ENCODE measurements around the gene ENKD1.
A peak's percentile ranks its signal among the peaks of the same experiment; 100 is the strongest.

ENKD1 gene

DNA sequence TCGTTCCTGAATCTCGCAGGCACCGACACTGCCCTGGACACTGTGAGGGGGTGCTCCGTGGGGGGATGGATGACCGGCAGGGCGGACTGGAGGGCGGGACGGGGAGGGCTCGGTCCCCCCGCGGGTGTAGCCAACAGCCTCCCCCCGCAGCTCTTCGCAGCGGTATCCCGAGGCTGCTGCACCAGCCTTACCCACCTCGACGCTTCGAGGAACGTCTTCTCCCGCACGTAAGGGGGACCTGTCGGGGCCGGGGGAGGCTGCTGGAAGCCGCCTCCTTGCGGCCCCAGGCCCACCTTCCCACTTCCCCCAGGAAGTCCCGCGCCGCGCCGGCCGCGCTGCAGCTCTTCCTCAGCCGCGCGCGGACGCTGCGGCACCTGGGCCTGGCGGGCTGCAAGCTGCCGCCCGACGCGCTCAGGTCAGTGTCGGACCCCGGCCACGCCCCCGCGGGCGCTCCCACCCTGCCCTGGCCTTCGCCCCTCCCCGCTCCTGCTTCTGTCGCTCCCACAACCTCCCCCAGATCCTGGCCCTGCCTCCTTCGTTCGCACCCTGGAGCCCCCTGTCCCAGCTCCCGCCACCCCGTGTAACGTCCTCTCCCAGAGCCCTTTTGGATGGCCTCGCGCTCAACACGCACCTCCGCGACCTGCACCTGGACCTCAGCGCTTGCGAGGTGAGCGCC lies 18.3 kb downstream of the ENKD1 start:
- no peaks in the 10 kb centered on the region for H3K9me3 ChIP-seq (ENCODE audit: control insufficient read depth, low read length)
- no peaks in the 10 kb centered on the region for H3K4me1 ChIP-seq (ENCODE audit: control insufficient read depth, insufficient read depth, low read length, poor library complexity, severe bottlenecking)
- no peak overlapping the region for H3K27ac ChIP-seq (ENCODE audit: low read depth, low read length, severe bottlenecking)
- H3K36me3 ChIP-seq (ENCODE audit: control insufficient read depth, insufficient read depth, low read length) = no peaks in the 10 kb centered on the region
- 85 to 90% methylated on average over 42 to 61 of the region's 65 CpGs for WGBS, 2 experiments (ENCODE audit: insufficient coverage in 2 of 2)
- no peak overlapping the region for H3K4me3 ChIP-seq (ENCODE audit: extremely low read depth, insufficient read depth, low read length, poor library complexity, severe bottlenecking)

DNA sequence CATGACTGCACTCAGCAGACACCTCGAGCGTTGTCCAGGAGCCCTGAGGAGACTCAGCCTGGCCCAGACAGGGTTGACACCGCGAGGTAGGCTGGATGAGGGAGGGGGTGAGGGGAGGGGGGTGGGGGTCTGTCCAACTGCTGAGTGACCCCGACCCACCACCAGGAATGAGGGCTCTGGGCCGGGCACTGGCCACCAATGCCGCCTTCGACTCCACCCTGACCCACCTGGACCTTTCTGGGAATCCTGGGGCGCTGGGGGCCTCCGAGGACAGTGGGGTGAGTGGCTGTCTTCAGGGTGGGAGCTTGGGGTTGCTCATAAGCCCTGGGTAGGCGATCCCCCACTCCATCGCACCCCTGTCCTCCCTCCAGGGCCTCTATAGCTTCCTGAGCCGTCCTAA lies 18.9 kb downstream of the ENKD1 start:
- 94 to 100% methylated on average over 1 to 6 of the region's 13 CpGs for WGBS, 2 experiments (ENCODE audit: insufficient coverage in 2 of 2)
- no peak overlapping the region for H3K4me3 ChIP-seq (ENCODE audit: extremely low read depth, insufficient read depth, low read length, poor library complexity, severe bottlenecking)
- H3K4me1 ChIP-seq (ENCODE audit: control insufficient read depth, insufficient read depth, low read length, poor library complexity, severe bottlenecking) = no peaks in the 10 kb centered on the region
- no peaks in the 10 kb centered on the region for H3K9me3 ChIP-seq (ENCODE audit: control insufficient read depth, low read length)
- no peaks in the 10 kb centered on the region for H3K36me3 ChIP-seq (ENCODE audit: control insufficient read depth, insufficient read depth, low read length)
- no peak overlapping the region for H3K27ac ChIP-seq (ENCODE audit: low read depth, low read length, severe bottlenecking)

DNA sequence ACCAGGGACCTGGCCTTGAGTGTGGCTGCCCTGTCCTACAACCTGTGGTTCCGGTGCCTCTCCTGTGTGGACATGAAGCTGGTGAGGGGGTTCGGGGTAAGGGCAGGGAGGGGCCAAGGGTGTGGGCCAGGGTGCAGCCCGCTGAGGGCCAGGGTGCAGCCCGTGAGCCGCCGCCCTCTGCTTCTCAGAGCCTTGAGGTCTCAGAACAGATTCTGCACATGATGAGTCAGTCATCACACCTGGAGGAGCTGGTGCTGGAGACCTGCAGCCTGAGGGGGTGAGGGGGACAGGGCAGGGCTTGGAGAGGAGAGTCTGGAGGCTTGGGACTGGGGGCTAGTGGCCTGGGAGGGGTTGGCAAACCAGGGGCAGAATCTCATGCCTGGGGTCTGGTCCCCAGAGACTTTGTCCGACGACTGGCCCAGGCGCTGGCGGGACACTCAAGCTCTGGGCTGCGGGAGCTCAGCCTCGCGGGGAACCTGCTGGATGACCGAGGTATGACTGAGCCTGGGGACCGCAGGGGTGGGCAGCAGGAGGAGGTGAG lies 19.4 kb downstream of the ENKD1 start:
- Histone ChIP-seq H3K36me3 (ENCODE audit: control insufficient read depth, insufficient read depth, low read length) (no peaks in the 10 kb centered on the region), H3K4me1 (ENCODE audit: control insufficient read depth, insufficient read depth, low read length, poor library complexity, severe bottlenecking) (no peaks in the 10 kb centered on the region), H3K4me3 (ENCODE audit: extremely low read depth, insufficient read depth, low read length, poor library complexity, severe bottlenecking) (no peak overlapping the region), H3K9me3 (ENCODE audit: control insufficient read depth, low read length) (no peaks in the 10 kb centered on the region), H3K27ac (ENCODE audit: low read depth, low read length, severe bottlenecking) (no peak overlapping the region)
- 82 to 87% methylated on average over 11 to 14 of the region's 15 CpGs for WGBS, 2 experiments (ENCODE audit: insufficient coverage in 2 of 2)

- no peaks in the 10 kb centered on the region for H3K9me3 ChIP-seq (ENCODE audit: control insufficient read depth, low read length)
Observed at GRCh38 chr16:67645397-67646121, 21.0 kb downstream of the ENKD1 start.

DNA sequence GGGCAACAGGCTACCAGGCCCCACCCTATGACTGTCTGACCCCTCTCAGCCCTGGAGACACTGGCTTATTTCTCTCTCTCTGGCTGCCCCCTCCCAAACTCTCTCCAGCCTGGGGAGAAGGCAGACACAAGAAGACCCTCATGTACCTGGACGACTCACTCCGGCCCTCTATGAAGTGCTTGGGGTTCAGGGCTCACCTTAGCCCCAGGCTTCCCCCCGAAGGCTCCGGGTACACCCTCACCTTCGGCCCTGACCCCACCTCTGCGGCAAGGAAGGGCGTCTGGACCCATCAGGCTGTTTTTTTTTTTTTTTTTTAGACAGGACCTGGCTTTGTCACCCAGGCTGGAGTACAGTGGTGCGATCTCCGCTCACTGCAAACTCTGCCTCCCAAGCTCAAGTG lies 22.5 kb downstream of the ENKD1 start:
- Histone ChIP-seq H3K9me3 (ENCODE audit: control insufficient read depth, low read length) (no peaks in the 10 kb centered on the region), H3K36me3 (ENCODE audit: control insufficient read depth, insufficient read depth, low read length) (peaks cover 11% of the 10 kb centered on the region), H3K4me1 (ENCODE audit: control insufficient read depth, insufficient read depth, low read length, poor library complexity, severe bottlenecking) (no peaks in the 10 kb centered on the region), H3K4me3 (ENCODE audit: extremely low read depth, insufficient read depth, low read length, poor library complexity, severe bottlenecking) (no peak overlapping the region), H3K27ac (ENCODE audit: low read depth, low read length, severe bottlenecking) (no peak overlapping the region)
- 87 to 90% methylated on average over 5 to 7 of the region's 9 CpGs for WGBS, 2 experiments (ENCODE audit: insufficient coverage in 2 of 2)

More at GRCh38 chr16:67645397-67646121, 21.0 kb downstream of the ENKD1 start:
- Histone ChIP-seq H3K36me3 (ENCODE audit: control insufficient read depth, insufficient read depth, low read length) (no peaks in the 10 kb centered on the region), H3K4me3 (ENCODE audit: extremely low read depth, insufficient read depth, low read length, poor library complexity, severe bottlenecking) (peak overlapping the region; percentile 27), H3K27ac (ENCODE audit: low read depth, low read length, severe bottlenecking) (no peak overlapping the region), H3K4me1 (ENCODE audit: control insufficient read depth, insufficient read depth, low read length, poor library complexity, severe bottlenecking) (no peaks in the 10 kb centered on the region)
- 88 to 91% methylated on average over 13 to 14 of the region's 15 CpGs for WGBS, 2 experiments (ENCODE audit: insufficient coverage in 2 of 2)

GRCh38 chr16:67641779-67642708 lies 24.5 kb downstream of the ENKD1 start:
- WGBS, 2 experiments (ENCODE audit: insufficient coverage in 2 of 2) = 81 to 88% methylated on average over 10 of the region's 10 CpGs
- Histone ChIP-seq H3K4me1 (ENCODE audit: control insufficient read depth, insufficient read depth, low read length, poor library complexity, severe bottlenecking) (no peaks in the 10 kb centered on the region), H3K4me3 (ENCODE audit: extremely low read depth, insufficient read depth, low read length, poor library complexity, severe bottlenecking) (no peak overlapping the region), H3K9me3 (ENCODE audit: control insufficient read depth, low read length) (no peaks in the 10 kb centered on the region), H3K36me3 (ENCODE audit: control insufficient read depth, insufficient read depth, low read length) (peaks cover 29% of the 10 kb centered on the region), H3K27ac (ENCODE audit: low read depth, low read length, severe bottlenecking) (no peak overlapping the region)

DNA sequence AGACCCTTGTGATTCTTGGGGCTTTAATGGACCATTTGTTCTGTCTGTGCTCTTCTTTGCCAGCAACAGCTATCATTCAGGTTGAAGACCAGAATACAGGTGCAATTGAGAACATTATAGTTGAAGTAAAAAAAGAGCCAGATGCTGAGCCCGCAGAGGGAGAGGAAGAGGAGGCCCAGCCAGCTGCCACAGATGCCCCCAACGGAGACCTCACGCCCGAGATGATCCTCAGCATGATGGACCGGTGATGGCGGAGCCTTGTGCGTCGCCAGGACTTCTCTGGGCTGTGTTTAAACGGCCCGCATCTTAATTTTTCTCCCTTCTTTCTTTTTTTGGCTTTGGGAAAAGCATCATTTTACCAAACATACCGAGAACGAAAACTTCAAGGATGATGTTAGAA lies 28.9 kb downstream of the ENKD1 start:
- Histone ChIP-seq H3K4me1 (ENCODE audit: control insufficient read depth, insufficient read depth, low read length, poor library complexity, severe bottlenecking) (no peaks in the 10 kb centered on the region), H3K36me3 (ENCODE audit: control insufficient read depth, insufficient read depth, low read length) (peaks cover 69% of the 10 kb centered on the region), H3K4me3 (ENCODE audit: extremely low read depth, insufficient read depth, low read length, poor library complexity, severe bottlenecking) (no peak overlapping the region), H3K9me3 (ENCODE audit: control insufficient read depth, low read length) (no peaks in the 10 kb centered on the region), H3K27ac (ENCODE audit: low read depth, low read length, severe bottlenecking) (no peak overlapping the region)
- 93 to 97% methylated on average over 6 to 8 of the region's 12 CpGs for WGBS, 2 experiments (ENCODE audit: insufficient coverage in 2 of 2)

- WGBS, 2 experiments (ENCODE audit: insufficient coverage in 2 of 2) = 97 to 100% methylated on average over 6 of the region's 8 CpGs
- peaks cover 78% of the 10 kb centered on the region for H3K36me3 ChIP-seq (ENCODE audit: control insufficient read depth, insufficient read depth, low read length)
- H3K27ac ChIP-seq (ENCODE audit: low read depth, low read length, severe bottlenecking) = no peak overlapping the region
- H3K9me3 ChIP-seq (ENCODE audit: control insufficient read depth, low read length) = no peaks in the 10 kb centered on the region
- H3K4me1 ChIP-seq (ENCODE audit: control insufficient read depth, insufficient read depth, low read length, poor library complexity, severe bottlenecking) = no peaks in the 10 kb centered on the region
- no peak overlapping the region for H3K4me3 ChIP-seq (ENCODE audit: extremely low read depth, insufficient read depth, low read length, poor library complexity, severe bottlenecking)
Observed at GRCh38 chr16:67636713-67637112, 29.8 kb downstream of the ENKD1 start.

DNA sequence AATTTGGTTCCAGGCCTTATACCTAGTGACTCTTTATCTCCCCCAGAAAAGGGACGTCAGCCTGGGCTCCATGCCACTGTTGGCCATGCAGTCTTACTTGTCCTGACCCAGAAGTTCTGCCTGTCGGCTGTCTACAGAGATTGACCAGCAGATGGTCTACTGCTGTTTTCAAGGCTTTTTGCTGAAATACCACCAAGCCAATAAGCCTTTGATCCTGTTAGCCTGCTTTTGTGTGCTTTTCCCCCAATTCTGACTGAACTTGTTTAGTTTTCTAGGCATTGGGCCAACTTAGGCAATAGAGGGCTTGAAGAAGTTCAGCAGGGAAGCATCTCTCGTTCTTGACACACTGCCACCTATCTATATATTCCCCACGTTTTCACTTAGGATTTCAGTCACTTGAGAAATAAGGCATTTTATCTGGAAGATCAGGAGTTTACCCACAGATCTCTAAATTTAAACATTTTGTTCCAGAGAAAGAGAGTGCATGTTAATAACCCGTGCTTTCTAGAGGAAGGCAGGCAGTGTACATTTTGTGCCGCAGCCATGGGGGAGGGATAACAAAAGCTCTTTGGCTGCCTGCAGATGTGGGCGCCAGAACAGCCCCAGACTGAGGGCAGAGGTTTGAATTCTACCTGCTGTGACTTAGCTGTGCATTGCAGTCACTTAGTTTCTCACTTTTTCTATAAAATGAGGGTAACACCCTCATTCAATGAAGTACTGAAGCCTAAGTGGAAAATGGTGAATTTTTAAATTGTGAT lies 34.0 kb downstream of the ENKD1 start:
- 93 to 96% methylated on average over 5 to 6 of the region's 7 CpGs for WGBS, 2 experiments (ENCODE audit: insufficient coverage in 2 of 2)
- no peak overlapping the region for H3K4me3 ChIP-seq (ENCODE audit: extremely low read depth, insufficient read depth, low read length, poor library complexity, severe bottlenecking)
- no peaks in the 10 kb centered on the region for H3K9me3 ChIP-seq (ENCODE audit: control insufficient read depth, low read length)
- peaks cover 85% of the 10 kb centered on the region for H3K36me3 ChIP-seq (ENCODE audit: control insufficient read depth, insufficient read depth, low read length)
- H3K27ac ChIP-seq (ENCODE audit: low read depth, low read length, severe bottlenecking) = no peak overlapping the region
- no peaks in the 10 kb centered on the region for H3K4me1 ChIP-seq (ENCODE audit: control insufficient read depth, insufficient read depth, low read length, poor library complexity, severe bottlenecking)

GRCh38 chr16:67628216-67628615 lies 38.3 kb downstream of the ENKD1 start:
- 98 to 99% methylated on average over 13 to 14 of the region's 14 CpGs for WGBS, 2 experiments (ENCODE audit: insufficient coverage in 2 of 2)
- H3K4me1 ChIP-seq (ENCODE audit: control insufficient read depth, insufficient read depth, low read length, poor library complexity, severe bottlenecking) = no peaks in the 10 kb centered on the region
- H3K4me3 ChIP-seq (ENCODE audit: extremely low read depth, insufficient read depth, low read length, poor library complexity, severe bottlenecking) = no peak overlapping the region
- no peaks in the 10 kb centered on the region for H3K9me3 ChIP-seq (ENCODE audit: control insufficient read depth, low read length)
- H3K36me3 ChIP-seq (ENCODE audit: control insufficient read depth, insufficient read depth, low read length) = peaks cover 86% of the 10 kb centered on the region
- no peak overlapping the region for H3K27ac ChIP-seq (ENCODE audit: low read depth, low read length, severe bottlenecking)
